ENCODE results near the gene GPBAR1. TPM values are rescaled to one million over a fixed set of nuclear protein-coding genes. Genes with fewer than 3 reads are reported as not detected.

GPBAR1 gene
- polyA plus RNA-seq, 3 donors = 26.0 to 181 (median 143) TPM

GRCh38 chr2:218273908-218274249 is 13.1 kb downstream of the GPBAR1 start:
- intact Hi-C loops (cut with micrococcal nuclease) = loop anchor here (5.0 to 10.0 kb wide), 4 partner anchors 123 to 291 kb away; partner anchors contain the start of genes CTDSP1 (in 2 of the 2), CNOT9 (in 1 of the 2) and USP37 (in 1 of the 2)
- Histone ChIP-seq H3K4me2 (replicated peaks; ENCODE audit: extremely low read depth, low read length, poor library complexity, severe bottlenecking) (no peak overlapping the region), H4K20me1 (ENCODE audit: insufficient read depth, low read length) (peaks cover 85% of the 10 kb centered on the region), H3K36me3 (replicated peaks in 1 of 2; ENCODE audit: control insufficient read depth in 1 of 2, insufficient read depth in 2 of 2, low read length in 2 of 2) (peaks cover 55 to 58% of the 10 kb centered on the region in 2 donors), H3K9ac (ENCODE audit: insufficient read depth, low read length, poor library complexity, severe bottlenecking) (no peak overlapping the region), H3K4me1 (ENCODE audit: control insufficient read depth in 1 of 2, insufficient read depth in 2 of 2, low read length in 2 of 2) (peaks cover 43 to 53% of the 10 kb centered on the region in 2 donors), H2AFZ (ENCODE audit: insufficient read depth, low read depth, low read length, poor library complexity, severe bottlenecking) (no peak overlapping the region), H3K79me2 (ENCODE audit: insufficient read depth, low read length) (peaks cover 70% of the 10 kb centered on the region), H3K27me3 (ENCODE audit: control insufficient read depth in 2 of 2, insufficient read depth in 2 of 2, low read length in 2 of 2) (no peaks in the 10 kb centered on the region), H3K4me3 (replicated peaks in 1 of 3; ENCODE audit: low read depth in 2 of 3, low read length in 3 of 3) (no peak overlapping the region), H3K27ac (ENCODE audit: low read depth in 1 of 2, low read length in 2 of 2) (peak overlapping the region in 1 of 2 donors; percentile 65), H3K9me3 (replicated peaks in 1 of 2; ENCODE audit: control insufficient read depth in 1 of 2, insufficient read depth in 1 of 2, low read length in 2 of 2) (no peaks in the 10 kb centered on the region)
- no peaks in the 10 kb centered on the region for H3K9me3 Mint-ChIP-seq
- DNase-seq = no peak
- no CpG with 5 or more reads among the region's 2 CpGs for WGBS (ENCODE audit: insufficient coverage)
- peaks cover 0 to 3% (median 0%) of the 10 kb centered on the region in 3 donors for H3K27me3 Mint-ChIP-seq (ENCODE audit: low read depth in 3 of 3)
- TF ChIP-seq CTCF (IDR thresholded peaks at IDR 0.05) = no peak
- H3K4me3 Mint-ChIP-seq = no peak overlapping the region
- peaks cover 51 to 59% of the 10 kb centered on the region in 2 donors for H3K36me3 Mint-ChIP-seq
- peaks cover 51% of the 10 kb centered on the region for H3K4me1 Mint-ChIP-seq
- H3K27ac Mint-ChIP-seq = peak overlapping the region in 4 of 7 donors; percentile 62 to 75 (median 74)

DNA sequence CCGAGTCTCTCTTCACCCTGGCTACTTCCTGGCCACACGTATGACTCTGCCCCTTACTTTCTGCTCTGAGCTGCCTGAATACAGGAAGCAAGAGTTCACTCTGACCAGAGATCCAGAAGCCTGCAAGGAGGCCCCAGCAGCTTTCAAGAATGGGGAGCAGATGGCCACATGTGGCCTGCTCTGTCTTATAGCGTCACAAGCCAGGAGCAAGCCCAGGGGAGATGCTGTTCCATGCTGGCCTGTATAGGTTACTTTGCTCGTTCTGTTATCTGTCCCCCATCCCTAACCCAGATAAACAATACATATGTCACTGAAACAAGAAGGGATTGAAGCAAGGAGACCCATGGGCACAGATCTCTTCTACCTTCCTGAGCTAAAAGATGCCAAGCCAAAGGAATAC is 13.8 kb downstream of the GPBAR1 start:
- no peak for DNase-seq
- Histone ChIP-seq H3K4me3 (replicated peaks in 1 of 3; ENCODE audit: low read depth in 2 of 3, low read length in 3 of 3) (no peak overlapping the region), H3K27ac (ENCODE audit: low read depth in 1 of 2, low read length in 2 of 2) (peak overlapping the region in 1 of 2 donors; percentile 65), H3K36me3 (replicated peaks in 1 of 2; ENCODE audit: control insufficient read depth in 1 of 2, insufficient read depth in 2 of 2, low read length in 2 of 2) (peaks cover 62 to 65% of the 10 kb centered on the region in 2 donors), H2AFZ (ENCODE audit: insufficient read depth, low read depth, low read length, poor library complexity, severe bottlenecking) (no peak overlapping the region), H3K27me3 (ENCODE audit: control insufficient read depth in 2 of 2, insufficient read depth in 2 of 2, low read length in 2 of 2) (no peaks in the 10 kb centered on the region), H3K9ac (ENCODE audit: insufficient read depth, low read length, poor library complexity, severe bottlenecking) (no peak overlapping the region), H3K9me3 (replicated peaks in 1 of 2; ENCODE audit: control insufficient read depth in 1 of 2, insufficient read depth in 1 of 2, low read length in 2 of 2) (no peaks in the 10 kb centered on the region), H3K79me2 (ENCODE audit: insufficient read depth, low read length) (peaks cover 70% of the 10 kb centered on the region), H4K20me1 (ENCODE audit: insufficient read depth, low read length) (peaks cover 85% of the 10 kb centered on the region), H3K4me2 (replicated peaks; ENCODE audit: extremely low read depth, low read length, poor library complexity, severe bottlenecking) (no peak overlapping the region), H3K4me1 (ENCODE audit: control insufficient read depth in 1 of 2, insufficient read depth in 2 of 2, low read length in 2 of 2) (peaks cover 37 to 46% of the 10 kb centered on the region in 2 donors)
- Mint-ChIP-seq H3K27ac (peak overlapping the region in 6 of 7 donors; percentile 18 to 79 (median 59)), H3K36me3 (peaks cover 58 to 66% of the 10 kb centered on the region in 2 donors), H3K4me3 (no peak overlapping the region), H3K4me1 (peaks cover 44% of the 10 kb centered on the region), H3K9me3 (no peaks in the 10 kb centered on the region), H3K27me3 (ENCODE audit: low read depth in 3 of 3) (peaks cover 0 to 3% (median 0%) of the 10 kb centered on the region in 3 donors)
- 76% methylated on average over 2 of the region's 4 CpGs for WGBS (ENCODE audit: insufficient coverage)
- intact Hi-C loops (cut with micrococcal nuclease) = loop anchor here (5.0 to 10.0 kb wide), 4 partner anchors 123 to 290 kb away; partner anchors contain the start of genes CTDSP1 (in 2 of the 2), CNOT9 (in 1 of the 2) and USP37 (in 1 of the 2)
- TF ChIP-seq CTCF (IDR thresholded peaks at IDR 0.05) = no peak
